Measurements from ENCODE around the gene C4orf17. TPM values are rescaled to one million over a fixed set of nuclear protein-coding genes. Genes with fewer than 3 reads are reported as not detected.
"Not testable (repeated sequence)": the region's sequence is repeated elsewhere in the genome, so short reads cannot be mapped to it uniquely, and the experiment has no call there.

The C4orf17 gene
- total and polyA plus RNA-seq, 2 experiments from 2014 or later: not detected

DNA sequence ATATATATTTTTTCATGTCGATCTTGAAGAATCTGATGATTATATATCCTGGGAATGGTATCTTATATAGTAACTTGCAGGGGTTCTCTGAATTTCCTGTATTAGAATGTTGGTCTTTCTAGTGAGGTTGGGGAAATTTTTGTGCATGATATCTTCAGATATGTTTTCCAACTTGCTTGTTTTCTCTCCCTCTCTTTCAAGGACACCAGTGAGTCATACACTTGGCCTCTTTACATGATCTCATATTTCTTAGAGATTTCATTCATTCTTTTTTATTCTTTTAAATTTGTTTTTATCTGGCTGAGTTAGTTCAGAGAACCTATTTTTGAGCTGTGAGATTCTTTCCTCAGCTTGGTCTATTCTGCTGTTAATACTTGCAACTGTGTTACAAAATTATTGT, 27.2 kb upstream of the C4orf17 start:
- Histone ChIP-seq H3K36me3 (ENCODE audit: low read depth) (no peaks in the 10 kb centered on the region), H3K4me1 (ENCODE audit: insufficient read depth) (no peaks in the 10 kb centered on the region), H3F3A (ENCODE audit: insufficient read depth) (no peaks in the 10 kb centered on the region), H3K4me2 (ENCODE audit: unreplicated experiment) (no peak overlapping the region), H2AFZ (no peak overlapping the region), H3K27ac (no peak overlapping the region), H3K9me2 (ENCODE audit: insufficient read depth) (no peaks in the 10 kb centered on the region), H4K20me1 (ENCODE audit: insufficient read depth) (no peaks in the 10 kb centered on the region), H3K9me3 (ENCODE audit: low read depth) (no peaks in the 10 kb centered on the region), H3K9ac (no peak overlapping the region), H3K4me3 (no peak overlapping the region), H3K79me2 (ENCODE audit: insufficient read depth) (no peaks in the 10 kb centered on the region), H3K27me3 (replicated peaks; ENCODE audit: insufficient read depth) (no peaks in the 10 kb centered on the region)
- in situ Hi-C loops (cut with MboI): no loop called here
- TF ChIP-seq EZH2phosphoT487 (IDR thresholded peaks at IDR 0.05; ENCODE audit: insufficient read depth, low read depth): no peak
- no peak for TF ChIP-seq EZH2 (IDR thresholded peaks at IDR 0.05; ENCODE audit: insufficient read depth, poor library complexity, severe bottlenecking)
- WGBS, 2 experiments (ENCODE audit: low coverage in 1 of 2, low lambda C conversion rate in 2 of 2, missing lambda C conversion rate in 2 of 2): 0 to 4% methylated on average over 1 of the region's 1 CpG
- DNase-seq: peak; percentile 40

DNA sequence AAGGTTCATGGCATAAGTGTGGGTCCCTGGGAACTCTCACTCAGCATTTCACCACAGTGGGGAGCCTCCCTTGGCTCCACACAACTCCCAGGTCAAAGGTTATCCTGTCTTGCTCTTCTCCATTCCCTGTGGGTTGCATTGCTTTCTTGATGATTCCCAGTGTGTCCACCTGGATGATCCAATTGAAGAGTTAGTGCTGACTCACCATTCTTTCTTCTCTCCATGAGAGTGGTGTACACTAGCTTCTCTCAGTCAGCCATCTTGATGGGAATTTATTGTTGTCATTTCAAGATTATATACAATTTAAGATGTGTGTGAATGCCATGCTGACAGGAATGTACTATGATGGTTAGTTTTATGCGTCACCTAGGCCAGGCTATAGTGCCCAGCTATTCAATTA, 25.6 kb upstream of the C4orf17 start:
- Histone ChIP-seq H2AFZ (no peak overlapping the region), H3F3A (ENCODE audit: insufficient read depth) (no peaks in the 10 kb centered on the region), H3K27ac (no peak overlapping the region), H4K20me1 (ENCODE audit: insufficient read depth) (no peaks in the 10 kb centered on the region), H3K9ac (no peak overlapping the region), H3K9me2 (ENCODE audit: insufficient read depth) (no peaks in the 10 kb centered on the region), H3K4me3 (no peak overlapping the region), H3K4me1 (ENCODE audit: insufficient read depth) (no peaks in the 10 kb centered on the region), H3K27me3 (replicated peaks; ENCODE audit: insufficient read depth) (no peaks in the 10 kb centered on the region), H3K36me3 (ENCODE audit: low read depth) (no peaks in the 10 kb centered on the region), H3K9me3 (ENCODE audit: low read depth) (no peaks in the 10 kb centered on the region), H3K79me2 (ENCODE audit: insufficient read depth) (no peaks in the 10 kb centered on the region), H3K4me2 (ENCODE audit: unreplicated experiment) (no peak overlapping the region)
- in situ Hi-C loops (cut with MboI): no loop called here
- no peak for DNase-seq
- 32 to 33% methylated on average over 1 of the region's 1 CpG for WGBS, 2 experiments (ENCODE audit: low coverage in 1 of 2, low lambda C conversion rate in 2 of 2, missing lambda C conversion rate in 2 of 2)
- TF ChIP-seq EZH2 (IDR thresholded peaks at IDR 0.05; ENCODE audit: insufficient read depth, poor library complexity, severe bottlenecking): no peak
- TF ChIP-seq EZH2phosphoT487 (IDR thresholded peaks at IDR 0.05; ENCODE audit: insufficient read depth, low read depth): no peak

DNA sequence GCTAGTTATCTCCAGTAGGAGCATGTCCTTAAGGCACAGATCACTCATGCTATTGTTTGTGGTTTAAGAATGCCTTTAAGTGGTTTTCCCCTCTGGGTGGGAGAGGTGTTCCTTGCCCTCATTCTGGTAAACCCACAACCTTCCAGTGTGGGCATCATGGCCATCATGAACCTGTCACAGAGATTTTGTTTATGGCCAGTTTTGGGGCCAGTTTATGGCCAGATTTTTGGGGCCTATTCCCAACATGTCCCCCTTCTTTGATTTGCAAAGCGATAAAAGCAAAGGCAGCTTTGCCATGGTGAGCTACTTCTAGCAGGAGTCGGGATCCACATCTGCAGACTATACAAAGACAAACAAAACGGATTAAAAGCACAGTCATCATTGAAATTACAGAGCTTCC, 24.2 kb upstream of the C4orf17 start:
- H3K4me2 ChIP-seq (ENCODE audit: unreplicated experiment); H3K9ac ChIP-seq; H4K20me1 ChIP-seq (ENCODE audit: insufficient read depth); H3K4me3 ChIP-seq; H3K4me1 ChIP-seq (ENCODE audit: insufficient read depth); H3K9me3 ChIP-seq (ENCODE audit: low read depth); H3K27me3 ChIP-seq (replicated peaks; ENCODE audit: insufficient read depth); H2AFZ ChIP-seq; in situ Hi-C loops (cut with MboI); H3K9me2 ChIP-seq (ENCODE audit: insufficient read depth); H3F3A ChIP-seq (ENCODE audit: insufficient read depth); H3K27ac ChIP-seq; H3K79me2 ChIP-seq (ENCODE audit: insufficient read depth); H3K36me3 ChIP-seq (ENCODE audit: low read depth); DNase-seq: not testable (repeated sequence)
- 20 to 22% methylated on average over 3 of the region's 3 CpGs for WGBS, 2 experiments (ENCODE audit: low coverage in 1 of 2, low lambda C conversion rate in 2 of 2, missing lambda C conversion rate in 2 of 2)

DNA sequence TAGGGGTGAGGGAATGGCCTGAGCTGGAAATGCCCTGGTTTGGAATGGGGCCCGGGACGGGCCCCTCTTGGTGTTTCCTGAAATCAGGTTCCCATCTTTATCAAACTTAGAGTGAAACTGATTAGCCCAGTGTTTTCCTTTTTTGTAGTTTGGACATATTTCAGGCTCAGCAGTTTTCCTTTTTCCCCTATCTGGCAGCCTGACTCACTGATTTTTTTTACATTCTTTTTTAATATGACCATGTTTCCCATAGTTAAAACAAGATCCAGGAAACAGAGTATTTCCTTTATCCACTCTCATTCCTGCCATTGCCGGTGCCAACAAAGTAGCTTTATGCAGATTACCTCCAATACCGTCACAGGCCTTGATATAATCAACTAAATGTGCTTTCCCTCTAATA, 20.5 kb upstream of the C4orf17 start:
- no peak for DNase-seq
- WGBS, 2 experiments (ENCODE audit: low coverage in 1 of 2, low lambda C conversion rate in 2 of 2, missing lambda C conversion rate in 2 of 2): 17 to 19% methylated on average over 4 of the region's 4 CpGs
- H3K4me1 ChIP-seq (ENCODE audit: insufficient read depth): no peaks in the 10 kb centered on the region
- in situ Hi-C loops (cut with MboI): no loop called here
- no peaks in the 10 kb centered on the region for H3K9me2 ChIP-seq (ENCODE audit: insufficient read depth)
- TF ChIP-seq EZH2 (IDR thresholded peaks at IDR 0.05; ENCODE audit: insufficient read depth, poor library complexity, severe bottlenecking) (no peak), EZH2phosphoT487 (IDR thresholded peaks at IDR 0.05; ENCODE audit: insufficient read depth, low read depth) (no peak)
- H3K27ac ChIP-seq: no peak overlapping the region
- H3K9me3 ChIP-seq (ENCODE audit: low read depth): no peaks in the 10 kb centered on the region
- no peak overlapping the region for H3K4me2 ChIP-seq (ENCODE audit: unreplicated experiment)
- H3K9ac ChIP-seq: no peak overlapping the region
- no peaks in the 10 kb centered on the region for H3K79me2 ChIP-seq (ENCODE audit: insufficient read depth)
- no peaks in the 10 kb centered on the region for H3K36me3 ChIP-seq (ENCODE audit: low read depth)
- no peaks in the 10 kb centered on the region for H3F3A ChIP-seq (ENCODE audit: insufficient read depth)
- no peaks in the 10 kb centered on the region for H3K27me3 ChIP-seq (replicated peaks; ENCODE audit: insufficient read depth)
- H4K20me1 ChIP-seq (ENCODE audit: insufficient read depth): no peaks in the 10 kb centered on the region
- H3K4me3 ChIP-seq: no peak overlapping the region
- no peak overlapping the region for H2AFZ ChIP-seq

DNA sequence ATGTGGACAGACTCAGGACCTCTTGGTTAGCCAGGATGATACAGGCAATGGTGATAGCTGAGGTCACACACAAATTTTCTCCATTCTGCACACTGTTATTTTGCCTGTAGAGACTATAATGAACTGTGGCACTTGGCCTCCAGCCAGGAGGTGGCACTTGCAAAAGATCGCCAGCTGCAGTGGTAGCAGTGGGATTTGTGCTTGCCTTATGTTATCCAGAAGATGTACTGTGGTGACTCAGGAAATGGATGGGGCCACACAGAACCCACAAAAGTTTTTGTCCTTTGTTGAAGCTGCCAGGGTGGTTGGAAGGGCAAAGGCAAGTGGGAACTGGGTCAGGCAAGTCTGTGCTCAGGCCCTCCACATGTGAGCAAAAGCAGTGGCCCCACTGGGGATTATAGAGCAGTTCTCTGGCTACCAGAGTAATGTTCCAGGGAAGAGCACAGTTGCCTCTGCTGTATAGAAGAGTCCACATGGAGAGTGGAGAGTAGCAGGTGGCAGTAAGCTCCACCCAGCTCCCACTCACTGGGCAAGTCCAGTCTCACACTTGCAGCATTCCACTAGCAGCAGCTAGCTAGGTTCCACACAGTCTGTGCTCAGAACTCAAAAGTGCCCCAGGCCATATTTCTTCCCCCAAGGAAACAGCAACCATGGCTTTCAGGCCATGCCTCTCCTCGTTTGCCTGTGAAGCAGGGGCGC, 5.9 kb upstream of the C4orf17 start:
- Histone ChIP-seq H2AFZ (no peak overlapping the region), H3K9ac (no peak overlapping the region), H3K36me3 (ENCODE audit: low read depth) (no peaks in the 10 kb centered on the region), H3K4me2 (ENCODE audit: unreplicated experiment) (no peak overlapping the region), H3K79me2 (ENCODE audit: insufficient read depth) (no peaks in the 10 kb centered on the region), H3K9me3 (ENCODE audit: low read depth) (no peaks in the 10 kb centered on the region), H4K20me1 (ENCODE audit: insufficient read depth) (no peaks in the 10 kb centered on the region), H3K9me2 (ENCODE audit: insufficient read depth) (no peaks in the 10 kb centered on the region), H3K27ac (no peak overlapping the region), H3K4me1 (ENCODE audit: insufficient read depth) (no peaks in the 10 kb centered on the region), H3F3A (ENCODE audit: insufficient read depth) (no peaks in the 10 kb centered on the region), H3K4me3 (no peak overlapping the region), H3K27me3 (replicated peaks; ENCODE audit: insufficient read depth) (no peaks in the 10 kb centered on the region)
- WGBS, 2 experiments (ENCODE audit: low coverage in 1 of 2, low lambda C conversion rate in 2 of 2, missing lambda C conversion rate in 2 of 2): 46 to 49% methylated on average over 3 of the region's 3 CpGs
- DNase-seq: no peak
- in situ Hi-C loops (cut with MboI): no loop called here
- no peak for TF ChIP-seq EZH2phosphoT487 (IDR thresholded peaks at IDR 0.05; ENCODE audit: insufficient read depth, low read depth)
- TF ChIP-seq EZH2 (IDR thresholded peaks at IDR 0.05; ENCODE audit: insufficient read depth, poor library complexity, severe bottlenecking): no peak
